GM23338 (cell line): ENCODE measurements around the gene HRAS.

Experiments
- CREB1 ChIP-seq: fragments of 250-450 bp; sonication (Bioruptor Pico); IDR thresholded peaks from 2 replicates; pipeline ENCODE4 v1.5.0; 2020; ENCODE audit warnings: low read depth, mild to moderate bottlenecking, moderate library complexity
- CTCF ChIP-seq, 2 experiments: fragments of 200-600 bp in 1 of 2; sonication (generic) in 1 of 2; conservative IDR thresholded peaks; 2 replicates each; pipeline versions ENCODE4 v1.5.1 to v1.6.1; 2016 to 2017; ENCODE audit warnings: antibody characterized with exemption in 2 of 2, low read depth in 2 of 2, mild to moderate bottlenecking in 2 of 2, moderate library complexity in 1 of 2
- ETS1 ChIP-seq: IDR thresholded peaks from 2 replicates; pipeline ENCODE4 v1.6.1; 2016; ENCODE audit warnings: antibody characterized with exemption
- EZH2 ChIP-seq: fragments of 200-600 bp; sonication (generic); IDR thresholded peaks from one replicate; pipeline ENCODE4 v1.8.0; 2017; ENCODE audit warnings: antibody characterized with exemption, mild to moderate bottlenecking, low read depth; ENCODE audit not compliant: unreplicated experiment
- EZH2phosphoT487 ChIP-seq: fragments of 200-600 bp; sonication (generic); IDR thresholded peaks from one replicate; pipeline ENCODE4 v1.8.1; 2018; ENCODE audit warnings: antibody characterized with exemption; ENCODE audit not compliant: unreplicated experiment
- JUNB ChIP-seq: IDR thresholded peaks from one replicate; pipeline ENCODE4 v1.6.1; 2016; ENCODE audit warnings: antibody characterized with exemption; ENCODE audit not compliant: unreplicated experiment
- NANOG ChIP-seq: IDR thresholded peaks from 2 replicates; pipeline ENCODE4 v1.6.1; 2016; ENCODE audit warnings: antibody characterized with exemption, borderline replicate concordance
- POLR2AphosphoS5 ChIP-seq: IDR thresholded peaks from 2 replicates; pipeline ENCODE4 v1.6.1; 2016; ENCODE audit warnings: antibody characterized with exemption, low read depth
- REST ChIP-seq: IDR thresholded peaks from one replicate; pipeline ENCODE4 v1.6.1; 2018; ENCODE audit warnings: antibody characterized with exemption; ENCODE audit not compliant: unreplicated experiment
- STAT1 ChIP-seq: IDR thresholded peaks from one replicate; pipeline ENCODE4 v1.6.1; 2016; ENCODE audit warnings: antibody characterized with exemption; ENCODE audit not compliant: unreplicated experiment
- ZNF114 ChIP-seq: fragments of 250-450 bp; sonication (Bioruptor Pico); IDR thresholded peaks from 2 replicates; pipeline ENCODE4 v1.5.0; 2020; ENCODE audit warnings: mild to moderate bottlenecking, moderate library complexity
- ZNF331 ChIP-seq: fragments of 250-450 bp; sonication (Bioruptor Pico); IDR thresholded peaks from 2 replicates; pipeline ENCODE4 v1.5.0; 2020; ENCODE audit warnings: low read depth, mild to moderate bottlenecking, moderate library complexity
- ZNF462 ChIP-seq: fragments of 250-450 bp; sonication (Bioruptor Pico); IDR thresholded peaks from 2 replicates; pipeline ENCODE4 v1.5.0; 2020; ENCODE audit warnings: mild to moderate bottlenecking, moderate library complexity

- no peak for TF ChIP-seq CTCF (conservative IDR thresholded peaks at IDR 0.05; ENCODE audit: low read depth in 2 of 2)
- no peak for TF ChIP-seq EZH2
- no peak for TF ChIP-seq ZNF331
- TF ChIP-seq EZH2phosphoT487: no peak
- TF ChIP-seq REST: no peak
- peak; percentile 44 for TF ChIP-seq CREB1 (CRISPR knock-in tag)
- TF ChIP-seq POLR2AphosphoS5: peak; percentile 55; the same call in 1 of the 2 replicates
- TF ChIP-seq ETS1: no peak
- no peak for TF ChIP-seq STAT1
- TF ChIP-seq NANOG: no peak
- TF ChIP-seq JUNB: no peak
- TF ChIP-seq ZNF114 (CRISPR knock-in tag): no peak
- TF ChIP-seq ZNF462 (CRISPR knock-in tag): no peak
Measured at GRCh38 chr11:568306-569157, 33.2 kb upstream of the HRAS start.
